GM04503 (cell line): ENCODE data around the gene RBM41.

ENCODE experiments used
- DNase-seq: peaks from one replicate; pipeline ENCODE4 v3.0.0-alpha.2; 2012; ENCODE audit warnings: low read depth

Gene RBM41

GRCh38 chrX:107025545-107025944 lies 93.1 kb downstream of the RBM41 start:
- DNase-seq = no peak

GRCh38 chrX:107014936-107015335 lies 103.7 kb downstream of the RBM41 start:
- DNase-seq = peak; percentile 37
